ENCODE results near the gene OR2T8. TPM values are rescaled to one million over a fixed set of nuclear protein-coding genes. Genes with fewer than 3 reads are reported as not detected.

Gene OR2T8, protein sequence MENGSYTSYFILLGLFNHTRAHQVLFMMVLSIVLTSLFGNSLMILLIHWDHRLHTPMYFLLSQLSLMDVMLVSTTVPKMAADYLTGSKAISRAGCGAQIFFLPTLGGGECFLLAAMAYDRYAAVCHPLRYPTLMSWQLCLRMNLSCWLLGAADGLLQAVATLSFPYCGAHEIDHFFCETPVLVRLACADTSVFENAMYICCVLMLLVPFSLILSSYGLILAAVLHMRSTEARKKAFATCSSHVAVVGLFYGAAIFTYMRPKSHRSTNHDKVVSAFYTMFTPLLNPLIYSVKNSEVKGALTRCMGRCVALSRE
- polyA plus RNA-seq (ENCODE audit: insufficient read length in 3 of 3) = not detected
- long read RNA-seq, donor 1 = 0 reads
- long read RNA-seq, donor 2 = 0 reads
- long read RNA-seq, donor 3 = 0 reads
- long read RNA-seq, donor 4 = 0 reads
- long read RNA-seq, donor 5 = 0 reads
- long read RNA-seq, donor 6 = 0 reads
- long read RNA-seq, donor 7 = 0 reads
- long read RNA-seq, donor 8 = 0 reads
- long read RNA-seq, donor 9 = 0 reads
- long read RNA-seq, donor 10 = 0 reads
- long read RNA-seq, donor 11 = 0 reads
- long read RNA-seq, donor 12 = 0 reads
- long read RNA-seq, donor 13 = 0 reads
- long read RNA-seq, donor 14 = 0 reads
- long read RNA-seq, donor 15 = 0 reads
- long read RNA-seq, donor 16 = 0 reads

DNA sequence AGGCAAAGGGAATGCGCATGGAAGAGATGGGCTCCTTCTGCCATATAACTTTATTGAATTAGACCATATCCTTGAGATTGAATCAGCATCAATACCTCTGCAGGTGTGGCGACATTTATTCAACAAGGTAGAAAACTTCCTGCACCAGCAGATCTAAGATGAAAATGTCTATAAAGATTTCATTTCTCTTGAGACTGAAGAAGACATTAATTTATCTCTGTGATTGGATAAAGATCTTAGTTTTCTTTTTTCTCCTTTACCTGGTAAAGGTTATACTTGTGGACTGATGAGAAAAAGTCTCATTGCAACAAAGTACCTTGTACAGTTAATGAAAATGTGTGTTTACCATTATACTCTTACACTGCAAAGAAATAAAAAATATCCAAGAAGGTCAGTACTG, at the start of gene OR2T8:
TSS of gene OR2T8 (plus strand) at position 301 of the 400 bp plus-strand sequence. CDS start 766 bp downstream, outside the sequence.
- no peak for DNase-seq

DNA sequence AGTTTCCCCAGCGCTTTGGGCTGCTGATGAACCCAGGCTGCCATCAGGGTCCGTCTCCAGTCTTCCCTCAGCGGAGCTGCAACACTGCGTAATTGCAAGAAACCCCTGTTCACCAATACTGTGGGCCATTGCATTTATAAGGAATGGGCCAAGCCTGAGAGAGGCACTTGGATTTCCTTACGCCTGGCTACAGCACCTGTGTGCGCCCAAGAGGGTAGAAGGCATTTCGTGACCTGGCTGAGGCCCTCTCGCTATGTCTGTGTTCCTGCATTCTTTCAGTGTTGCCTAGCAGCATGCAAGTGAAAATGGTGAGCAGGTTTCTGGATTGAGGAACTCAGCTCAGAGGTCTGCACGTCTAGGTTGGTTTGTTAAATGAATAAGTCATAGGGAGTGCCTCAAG, 36.7 kb upstream of the OR2T8 start:
- DNase-seq = no peak

DNA sequence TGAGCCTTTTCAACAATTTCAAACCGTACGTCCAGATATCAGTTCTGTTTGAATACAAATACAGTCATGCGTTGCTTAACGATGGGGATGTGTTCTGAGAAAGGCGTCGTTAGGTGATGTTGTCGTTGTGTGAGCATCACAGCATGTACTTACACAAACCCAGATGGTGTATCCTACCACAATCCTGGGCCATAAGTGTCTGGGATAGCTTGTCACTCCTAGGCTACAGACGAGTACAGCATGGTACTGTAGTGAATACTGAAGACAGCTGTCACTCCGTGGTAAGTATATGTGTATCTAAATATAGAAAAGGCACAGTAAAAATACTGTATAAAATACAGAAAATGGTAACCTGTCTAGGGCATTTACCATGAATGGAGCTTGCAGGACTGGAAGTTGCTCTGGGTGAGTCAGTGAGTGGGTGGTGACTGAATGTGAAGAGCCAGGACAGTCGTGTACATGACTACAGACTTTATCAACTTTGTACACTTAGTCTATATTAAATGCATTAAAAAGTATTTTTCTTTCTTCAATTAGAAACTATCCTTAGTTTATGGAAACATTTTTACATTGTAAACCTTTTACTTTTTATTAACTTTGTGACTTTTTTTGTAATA, 35.1 kb upstream of the OR2T8 start:
- DNase-seq = no peak

DNA sequence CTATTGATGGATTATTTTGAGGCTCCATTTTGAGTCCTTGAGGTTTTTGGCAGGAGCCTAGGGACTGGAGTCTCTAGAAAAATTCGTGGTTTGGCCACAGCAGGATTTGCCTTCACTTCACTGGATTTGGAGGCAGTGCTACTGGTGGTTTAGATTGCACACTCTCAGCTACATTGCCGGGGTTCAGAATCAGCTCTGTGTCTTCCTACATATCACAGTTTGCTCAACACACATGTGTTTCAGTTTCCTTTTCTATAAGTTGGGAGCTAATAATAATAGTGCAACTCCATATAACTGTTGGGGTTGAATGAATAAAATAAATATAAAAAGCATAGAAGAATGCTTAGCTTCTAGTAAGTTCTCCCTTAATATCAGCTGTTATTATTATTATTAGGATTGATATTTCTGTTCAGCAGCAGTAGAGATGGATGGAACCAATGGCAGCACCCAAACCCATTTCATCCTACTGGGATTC, 24.9 kb upstream of the OR2T8 start, which contains the start of gene OR2W3:
TSS of gene OR2W3 (plus strand) at position 425 of the 475 bp plus-strand sequence. CDS start at position 425, 0 bp downstream.
- DNase-seq = no peak

DNA sequence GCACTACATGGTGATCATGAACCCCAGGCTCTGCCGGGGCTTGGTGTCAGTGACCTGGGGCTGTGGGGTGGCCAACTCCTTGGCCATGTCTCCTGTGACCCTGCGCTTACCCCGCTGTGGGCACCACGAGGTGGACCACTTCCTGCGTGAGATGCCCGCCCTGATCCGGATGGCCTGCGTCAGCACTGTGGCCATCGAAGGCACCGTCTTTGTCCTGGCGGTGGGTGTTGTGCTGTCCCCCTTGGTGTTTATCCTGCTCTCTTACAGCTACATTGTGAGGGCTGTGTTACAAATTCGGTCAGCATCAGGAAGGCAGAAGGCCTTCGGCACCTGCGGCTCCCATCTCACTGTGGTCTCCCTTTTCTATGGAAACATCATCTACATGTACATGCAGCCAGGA, 24.1 kb upstream of the OR2T8 start:
- DNase-seq = no peak

DNA sequence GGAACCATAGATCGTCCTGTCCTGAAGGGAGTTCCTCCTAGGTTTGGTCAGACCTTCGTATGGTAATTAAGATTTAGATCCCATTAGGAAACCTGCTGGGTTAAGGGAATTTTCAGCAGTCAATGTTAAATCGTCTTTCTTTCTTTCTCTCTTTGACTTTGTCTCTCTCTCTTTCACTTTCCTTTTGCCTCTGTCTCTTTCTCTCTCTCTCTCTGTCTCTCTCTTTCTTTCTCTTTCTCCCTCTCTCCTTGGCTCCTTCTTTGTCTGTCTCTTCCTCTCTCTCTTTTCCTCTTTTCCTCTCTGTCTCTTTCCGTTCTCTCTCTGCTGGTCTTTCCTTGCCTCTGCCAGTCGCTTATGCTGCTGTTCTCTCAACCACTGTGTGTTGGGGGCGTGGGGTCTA, 15.9 kb upstream of the OR2T8 start:
- DNase-seq = no peak

DNA sequence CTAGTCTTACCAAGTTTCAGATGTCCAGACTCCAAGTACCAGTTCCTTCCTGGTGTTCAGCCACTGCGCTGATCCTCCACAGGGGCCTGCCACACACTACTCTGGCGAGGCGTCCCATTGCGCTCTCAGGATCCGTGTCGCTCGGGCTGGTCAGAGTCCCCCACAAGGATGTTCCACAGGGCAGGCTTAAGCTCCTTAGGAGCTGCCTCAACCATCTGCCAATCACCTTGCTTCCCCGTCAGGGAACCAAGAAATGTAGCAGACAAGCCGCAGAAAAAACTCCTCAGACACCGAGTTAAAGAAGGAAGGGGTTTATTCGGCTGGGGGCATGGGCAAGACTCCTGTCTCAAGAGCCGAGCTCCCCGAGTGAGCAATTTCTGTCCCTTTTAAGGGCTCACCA, 14.9 kb upstream of the OR2T8 start:
- DNase-seq = no peak

DNA sequence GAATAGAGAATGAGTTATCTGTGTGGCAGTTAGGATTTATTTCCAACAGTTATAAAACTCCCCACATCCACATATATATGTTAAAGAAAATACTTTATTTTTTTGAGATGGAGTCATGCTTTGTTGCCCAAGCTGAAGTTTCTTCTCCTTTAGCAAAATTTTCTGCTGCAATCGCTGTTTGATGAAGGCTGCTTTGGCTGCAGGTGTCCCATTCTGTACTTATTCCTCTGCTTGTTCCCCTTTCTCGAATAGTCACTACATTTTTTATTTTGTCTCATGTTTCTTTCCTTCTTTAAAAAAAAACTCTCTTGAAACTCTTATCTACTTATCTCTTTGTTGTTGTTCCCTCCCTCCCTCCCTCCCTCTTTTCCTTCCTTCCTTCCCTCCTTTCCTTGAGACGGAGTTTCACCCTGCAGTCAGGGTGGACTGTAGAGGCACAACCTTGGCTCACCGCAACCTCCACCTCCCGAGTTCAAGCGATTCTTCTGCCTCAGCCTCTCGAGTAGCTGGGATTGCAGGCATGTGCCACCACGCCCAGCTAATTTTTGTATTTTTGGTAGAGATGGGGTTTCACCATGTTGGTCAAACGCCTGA, 14.0 kb upstream of the OR2T8 start:
- DNase-seq = no peak

DNA sequence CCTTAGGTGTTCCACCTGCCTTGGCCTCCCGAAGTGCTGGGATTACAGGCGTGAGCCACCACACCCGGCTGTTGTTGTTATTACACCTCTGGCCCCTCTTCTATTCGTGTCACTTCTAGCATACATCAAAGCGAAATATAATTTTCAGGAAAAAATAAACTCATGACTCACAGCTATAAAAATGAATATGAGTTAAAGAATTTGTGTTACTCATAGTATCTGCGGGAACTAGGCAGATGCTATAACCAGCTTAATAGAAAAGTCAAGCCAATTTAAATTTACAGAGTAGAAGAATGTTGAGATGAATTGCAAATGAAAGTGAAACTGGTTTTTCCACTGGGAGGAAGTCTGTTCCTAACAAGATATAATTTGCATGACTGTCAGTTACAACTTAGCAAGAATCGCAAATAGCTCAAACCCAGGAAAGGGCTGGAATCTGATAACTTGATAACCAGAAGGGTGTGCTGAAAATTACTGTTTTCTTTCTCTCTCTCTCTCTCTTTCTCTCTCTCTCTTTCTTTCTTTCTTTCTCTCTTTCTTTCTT, 13.5 kb upstream of the OR2T8 start:
- DNase-seq = no peak

DNA sequence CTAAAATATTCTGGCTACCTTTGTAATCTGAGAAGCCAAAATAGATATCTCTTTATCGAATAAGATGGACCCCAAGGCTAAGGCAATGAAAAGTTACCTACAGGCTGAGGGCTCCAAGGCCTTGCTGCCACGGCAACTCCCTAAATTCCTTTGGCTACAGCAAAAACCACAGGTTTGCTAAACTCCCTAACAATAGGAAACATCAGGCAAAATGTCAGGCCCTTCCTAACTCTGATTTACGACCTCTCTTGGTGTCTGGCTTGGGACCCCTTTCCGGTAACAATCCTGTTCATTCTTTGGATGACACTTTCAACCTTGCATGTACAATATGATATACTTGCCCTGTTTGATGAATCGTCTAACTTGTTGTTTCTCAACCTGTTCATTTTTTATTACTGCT, 11.3 kb upstream of the OR2T8 start:
- DNase-seq = no peak

DNA sequence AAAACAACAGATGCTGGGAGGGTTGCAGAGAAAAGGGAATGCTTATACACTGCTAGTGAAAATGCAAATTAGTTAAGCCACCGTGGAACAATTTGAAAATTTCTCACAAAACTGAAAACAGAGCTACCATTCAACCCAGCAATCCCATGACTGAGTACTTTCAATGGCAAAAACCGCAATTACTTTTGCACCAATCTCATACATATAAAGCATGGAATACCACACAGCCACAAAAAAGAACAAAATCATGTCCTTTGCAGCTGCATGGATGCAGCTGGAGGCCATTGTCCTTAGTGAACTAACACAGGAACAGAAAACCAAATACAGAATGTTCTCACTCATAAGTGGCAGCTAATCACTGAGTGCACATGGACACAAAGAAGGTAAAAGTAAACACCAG, 6.3 kb upstream of the OR2T8 start:
- no peak for DNase-seq

DNA sequence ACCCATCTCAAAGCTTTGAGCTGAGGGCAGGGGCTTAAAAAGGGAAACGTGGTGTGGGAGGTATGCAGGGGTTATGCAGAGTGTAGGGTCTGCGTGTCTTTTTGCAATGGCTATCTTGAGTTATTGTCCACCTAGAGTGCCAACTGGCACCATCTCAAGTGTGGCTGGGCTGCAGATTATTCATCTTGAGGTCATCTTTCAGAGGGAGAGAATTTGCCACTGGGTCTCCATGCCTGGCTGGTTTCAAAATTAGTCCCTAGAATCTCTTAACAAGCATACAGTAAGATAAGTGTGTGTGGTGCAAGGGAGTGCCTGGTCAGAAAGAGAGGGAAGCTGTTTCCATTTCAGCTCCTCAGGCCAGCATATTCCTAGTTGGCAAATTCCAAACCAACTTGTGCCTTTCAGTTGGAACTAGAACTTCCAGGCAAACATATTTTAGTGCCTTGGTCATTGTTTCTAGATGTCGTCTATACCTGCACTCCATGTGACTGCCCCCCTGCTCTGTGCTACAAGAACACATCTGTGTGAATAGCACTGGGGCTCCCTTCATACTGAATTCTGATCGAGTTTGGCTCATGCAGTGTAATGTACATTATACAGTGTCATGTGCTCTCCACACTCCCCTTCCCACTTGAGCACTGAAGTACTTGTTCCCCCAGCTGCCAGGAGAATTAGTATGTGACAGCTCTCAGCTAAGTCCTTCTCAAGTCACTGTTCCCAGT, 5.0 kb upstream of the OR2T8 start:
- DNase-seq = no peak

DNA sequence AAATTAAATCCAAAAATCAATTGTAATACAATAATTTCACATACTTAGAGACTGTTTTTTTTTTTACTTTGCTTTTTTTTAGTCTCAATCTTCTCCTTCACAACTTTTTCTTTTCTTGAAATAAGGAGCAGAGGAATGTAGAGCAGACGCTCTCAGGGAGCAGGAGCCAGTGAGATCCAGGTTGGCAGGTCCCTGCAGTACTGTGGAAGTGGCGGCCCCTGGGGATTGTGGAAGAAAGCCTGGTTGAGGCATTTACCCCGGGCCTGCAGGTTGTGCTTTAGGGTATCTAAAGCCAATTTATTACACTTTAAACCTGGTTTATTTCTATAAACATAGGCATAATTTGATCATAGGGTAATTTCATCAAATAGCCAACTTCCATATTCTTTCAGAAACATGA, 3.9 kb downstream of the OR2T8 start:
- DNase-seq = no peak

DNA sequence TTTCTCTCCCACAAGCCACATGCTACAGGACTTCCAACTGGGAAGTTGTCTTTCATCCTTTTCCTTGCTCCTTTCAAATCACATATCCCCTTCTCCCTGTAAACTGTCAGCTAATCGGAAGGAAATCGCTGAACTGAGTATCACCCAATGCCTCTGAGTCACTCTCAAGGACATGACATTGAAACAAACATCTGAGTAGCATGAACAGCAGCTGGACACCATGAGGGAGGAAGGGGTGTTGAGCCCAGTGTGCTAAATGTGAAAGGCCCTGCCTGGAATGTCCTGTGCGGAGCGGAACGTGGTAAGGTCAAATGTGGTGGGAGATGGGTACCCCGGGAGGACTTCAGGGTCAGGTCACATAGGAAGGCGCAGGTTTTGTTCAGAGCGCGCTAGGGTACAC, 4.8 kb downstream of the OR2T8 start, which contains the start of gene OR2AJ1:
TSS of gene OR2AJ1 (plus strand) at position 22 of the 400 bp plus-strand sequence. CDS start 8,880 bp downstream, outside the sequence.
- DNase-seq = no peak

DNA sequence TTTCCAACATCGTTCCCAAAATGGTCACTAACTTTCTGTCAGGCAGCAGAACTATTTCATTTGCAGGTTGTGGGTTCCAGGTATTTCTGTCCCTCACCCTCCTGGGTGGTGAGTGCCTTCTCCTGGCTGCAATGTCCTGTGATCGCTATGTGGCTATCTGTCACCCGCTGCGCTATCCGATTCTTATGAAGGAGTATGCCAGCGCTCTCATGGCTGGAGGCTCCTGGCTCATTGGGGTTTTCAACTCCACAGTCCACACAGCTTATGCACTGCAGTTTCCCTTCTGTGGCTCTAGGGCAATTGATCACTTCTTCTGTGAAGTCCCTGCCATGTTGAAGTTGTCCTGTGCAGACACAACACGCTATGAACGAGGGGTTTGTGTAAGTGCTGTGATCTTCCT, 13.9 kb downstream of the OR2T8 start:
- DNase-seq = no peak

DNA sequence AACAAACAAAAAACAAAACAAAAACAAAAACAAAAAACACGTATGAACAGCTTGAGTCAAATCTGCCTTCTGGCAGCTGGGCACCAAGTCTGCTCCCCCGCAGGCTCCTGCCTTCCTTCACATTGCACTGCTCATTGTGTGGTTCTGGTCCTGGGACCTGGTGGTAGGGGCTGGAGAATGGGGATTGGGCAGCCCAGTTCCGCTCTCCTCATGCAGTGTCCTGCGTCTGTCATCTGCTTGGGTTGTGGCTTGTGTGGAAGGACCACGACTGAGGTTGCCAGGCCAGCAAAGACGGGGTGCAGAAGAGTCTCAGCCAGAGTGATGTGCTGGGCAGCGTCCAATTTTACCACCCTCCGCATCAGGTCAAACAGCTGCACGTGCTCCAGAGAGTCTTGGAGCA, 15.7 kb downstream of the OR2T8 start:
- DNase-seq = no peak

DNA sequence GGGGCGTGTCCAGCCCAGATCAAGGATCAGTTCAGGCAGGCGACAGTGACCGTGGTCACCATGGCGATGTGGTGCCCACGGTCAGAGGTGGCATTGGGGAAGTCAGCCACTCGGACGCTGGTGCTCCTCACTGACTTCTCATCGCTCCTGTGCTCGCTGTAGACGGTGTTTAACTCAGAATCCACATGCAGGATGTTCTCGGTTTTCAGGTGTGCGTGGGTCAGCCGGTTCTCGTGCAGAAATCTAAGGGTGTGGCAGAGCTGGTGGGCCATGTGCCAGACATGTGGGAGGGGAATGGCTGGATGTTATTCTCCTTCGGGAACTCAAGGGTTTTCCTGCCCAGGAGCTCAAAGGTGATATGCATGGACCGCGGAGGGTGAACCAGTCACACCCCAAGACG, 16.4 kb downstream of the OR2T8 start:
- DNase-seq = no peak

DNA sequence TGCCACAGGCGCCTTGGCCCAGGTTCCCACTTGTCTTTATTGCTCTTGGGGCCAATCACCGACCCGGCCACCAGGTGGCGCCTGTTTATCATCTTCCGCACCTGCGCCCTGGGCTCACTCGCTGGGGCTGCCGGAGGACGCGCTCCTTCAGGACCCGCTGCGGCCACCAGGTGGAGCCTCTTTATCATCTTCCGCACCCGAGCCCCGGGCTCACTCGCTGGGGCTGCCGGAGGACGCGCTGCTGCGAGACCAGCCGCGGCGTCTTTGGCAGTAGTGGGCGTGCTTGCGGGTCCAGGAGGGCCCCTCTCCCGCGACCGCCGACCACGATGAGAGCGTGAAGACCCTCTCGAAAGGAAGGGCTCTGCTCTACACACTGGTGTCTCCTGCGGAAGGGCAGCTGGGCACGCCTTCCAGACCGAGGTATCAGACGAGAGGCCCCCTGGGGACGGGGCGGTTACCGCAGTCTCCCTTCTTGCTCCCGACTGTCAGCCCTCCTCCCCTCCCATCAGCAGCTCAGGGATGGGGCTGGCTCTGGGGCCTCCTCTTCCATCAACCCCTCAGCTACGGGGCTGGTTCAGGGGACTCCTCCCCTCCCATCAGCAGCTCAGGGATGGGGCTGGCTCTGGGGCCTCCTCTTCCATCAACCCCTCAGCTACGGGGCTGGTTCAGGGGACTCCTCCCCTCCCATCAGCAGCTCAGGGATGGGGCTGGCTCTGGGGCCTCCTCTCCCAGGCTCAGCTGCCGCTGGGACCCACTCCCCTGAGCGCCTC, 17.1 kb downstream of the OR2T8 start:
- DNase-seq = peak; percentile 63

DNA sequence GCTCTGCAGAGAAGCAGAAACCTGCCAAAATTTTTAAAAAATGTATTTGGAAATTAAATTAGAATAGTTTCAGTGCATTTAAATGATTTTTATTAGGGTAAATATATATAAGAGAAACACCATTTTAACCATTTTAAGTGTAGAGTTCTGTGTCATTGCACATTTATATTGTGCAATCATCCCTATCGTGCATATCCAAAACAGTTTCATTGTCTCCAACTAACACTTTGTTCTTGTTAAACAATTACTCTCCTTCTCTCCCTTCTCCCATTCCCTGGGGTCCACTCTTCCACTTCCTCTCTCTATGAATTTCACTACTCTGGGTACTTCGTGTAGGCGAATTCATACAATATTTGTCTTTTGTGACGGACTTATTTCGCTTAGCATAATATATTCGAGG, 22.6 kb downstream of the OR2T8 start:
- no peak for DNase-seq

DNA sequence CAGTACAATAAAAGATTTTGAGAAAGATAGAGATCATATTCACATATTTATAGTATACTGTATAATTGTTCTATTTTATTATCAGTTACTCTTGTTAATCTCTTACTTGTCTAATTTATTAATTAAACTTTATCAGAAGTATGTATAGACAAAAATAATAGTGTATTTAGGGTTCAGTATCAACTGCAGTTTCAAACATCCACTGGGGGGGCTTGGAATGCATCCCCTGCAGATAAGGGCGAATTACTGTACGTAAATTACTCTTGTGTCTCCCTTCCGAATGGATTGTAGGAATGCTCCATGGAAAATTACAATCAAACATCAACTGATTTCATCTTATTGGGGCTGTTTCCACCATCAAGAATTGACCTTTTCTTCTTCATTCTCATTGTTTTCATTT, 28.5 kb downstream of the OR2T8 start, which contains the start of gene OR2L8:
TSS of gene OR2L8 (plus strand) at position 301 of the 400 bp plus-strand sequence. CDS start at position 301, 0 bp downstream.
- DNase-seq = no peak
